Endothelial cell (in vitro differentiated cells): ENCODE measurements around the gene BCOR. TPM values are rescaled to one million over a fixed set of nuclear protein-coding genes. Genes with fewer than 3 reads are reported as not detected.

ENCODE experiments used
- DNase-seq: peaks from one replicate; pipeline ENCODE4 v3.0.0; 2021; ENCODE audit warnings: low spot score
- H3K27ac Mint-ChIP-seq: one replicate; pipeline ENCODE4 v1.8.0; 2021; ENCODE audit warnings: mixed read lengths, inconsistent platforms; ENCODE audit not compliant: unreplicated experiment
- H3K27me3 Mint-ChIP-seq: one replicate; pipeline ENCODE4 v1.8.0; 2021; ENCODE audit warnings: mild to moderate bottlenecking, moderate library complexity, mixed read lengths, inconsistent platforms; ENCODE audit not compliant: unreplicated experiment
- H3K36me3 Mint-ChIP-seq: one replicate; pipeline ENCODE4 v1.8.0; 2021; ENCODE audit warnings: mild to moderate bottlenecking, low read depth, mixed read lengths, inconsistent platforms; ENCODE audit not compliant: unreplicated experiment
- H3K4me1 Mint-ChIP-seq: one replicate; pipeline ENCODE4 v1.8.0; 2021; ENCODE audit warnings: mild to moderate bottlenecking, mixed read lengths, inconsistent platforms; ENCODE audit not compliant: unreplicated experiment
- H3K4me3 Mint-ChIP-seq: one replicate; pipeline ENCODE4 v1.8.0; 2021; ENCODE audit warnings: mild to moderate bottlenecking, mixed read lengths, inconsistent platforms; ENCODE audit not compliant: unreplicated experiment
- H3K9me3 Mint-ChIP-seq: one replicate; pipeline ENCODE4 v1.8.0; 2021; ENCODE audit warnings: mixed read lengths, inconsistent platforms; ENCODE audit not compliant: unreplicated experiment
- CTCF ChIP-seq: fragments of 200-600 bp; sonication (generic); IDR thresholded peaks from one replicate; pipeline ENCODE4 v1.5.0; 2021; ENCODE audit warnings: antibody characterized with exemption; ENCODE audit not compliant: unreplicated experiment
- total RNA-seq: library from RNA; stranded (reverse); fragmentation: NEBNext Ultra II Directional; extraction: Animal tissue kit (Norgen Biotek cat#: 25700); gene quantifications from one replicate; pipeline ENCODE4 v1.2.1, GENCODE V29; 2021; ENCODE audit not compliant: unreplicated experiment

Gene BCOR
- total RNA-seq, 1 donor from 2014 or later, result 34.5 TPM

- TF ChIP-seq CTCF, result no peak
Observed at GRCh38 chrX:40084471-40085101, 13.2 kb downstream of the BCOR start.

GRCh38 chrX:40083979-40084359 is 13.8 kb downstream of the BCOR start:
- Mint-ChIP-seq H3K36me3 (no peaks in the 10 kb centered on the region), H3K4me3 (peak overlapping the region; percentile 37), H3K27ac (no peak overlapping the region), H3K4me1 (peaks cover 34% of the 10 kb centered on the region), H3K27me3 (no peaks in the 10 kb centered on the region), H3K9me3 (no peaks in the 10 kb centered on the region)
- no peak for DNase-seq
- no peak for TF ChIP-seq CTCF

More at GRCh38 chrX:40084471-40085101, 13.2 kb downstream of the BCOR start:
- no peak for DNase-seq
- H3K27ac Mint-ChIP-seq, result no peak overlapping the region
- H3K9me3 Mint-ChIP-seq, result no peaks in the 10 kb centered on the region
- no peaks in the 10 kb centered on the region for H3K27me3 Mint-ChIP-seq
- H3K36me3 Mint-ChIP-seq, result no peaks in the 10 kb centered on the region
- H3K4me3 Mint-ChIP-seq, result peak overlapping the region; percentile 37
- H3K4me1 Mint-ChIP-seq, result peaks cover 36% of the 10 kb centered on the region

- no peak overlapping the region for H3K27ac Mint-ChIP-seq
- H3K9me3 Mint-ChIP-seq, result no peaks in the 10 kb centered on the region
- H3K4me3 Mint-ChIP-seq, result no peak overlapping the region
- H3K36me3 Mint-ChIP-seq, result no peaks in the 10 kb centered on the region
- H3K4me1 Mint-ChIP-seq, result peaks cover 29% of the 10 kb centered on the region
- DNase-seq, result no peak
- TF ChIP-seq CTCF, result no peak
- no peaks in the 10 kb centered on the region for H3K27me3 Mint-ChIP-seq
Observed at GRCh38 chrX:40083120-40083978, 14.4 kb downstream of the BCOR start.

GRCh38 chrX:40082447-40083119 is 15.2 kb downstream of the BCOR start:
- Mint-ChIP-seq H3K27ac (no peak overlapping the region), H3K9me3 (no peaks in the 10 kb centered on the region), H3K27me3 (peaks cover 1% of the 10 kb centered on the region), H3K36me3 (no peaks in the 10 kb centered on the region), H3K4me3 (no peak overlapping the region), H3K4me1 (peaks cover 23% of the 10 kb centered on the region)
- TF ChIP-seq CTCF, result no peak
- DNase-seq, result no peak
